Astrocyte (in vitro differentiated cells and primary cell): ENCODE data around the gene VPS13D. TPM values are rescaled to one million over a fixed set of nuclear protein-coding genes. Genes with fewer than 3 reads are reported as not detected.

Experiments
- DNase-seq: peaks from one replicate; pipeline ENCODE4 v3.0.0-alpha.2; 2010; ENCODE audit warnings: low read depth
- FAIRE-seq: peaks from 2 replicates; lab custom pipeline; 2011; peaks lifted over from hg19 to GRCh38; lab: Jason Lieb, UNC
- H2AFZ ChIP-seq: 2 replicates; pipeline ENCODE4 v1.6.0; 2012; ENCODE audit warnings: low read depth, low read length, inconsistent platforms
- H3K27ac ChIP-seq: 2 replicates; pipeline ENCODE4 v1.5.1; 2011; ENCODE audit warnings: low read depth, low read length, inconsistent platforms
- H3K27me3 ChIP-seq: 2 replicates; pipeline ENCODE4 v1.6.0; 2011; ENCODE audit warnings: low read length, inconsistent platforms; ENCODE audit not compliant: insufficient read depth
- H3K36me3 ChIP-seq: 2 replicates; pipeline ENCODE4 v1.5.1; 2011; ENCODE audit warnings: low read length, inconsistent platforms; ENCODE audit not compliant: insufficient read depth
- H3K4me1 ChIP-seq: 2 replicates; pipeline ENCODE4 v1.5.1; 2011; ENCODE audit warnings: low read length, inconsistent platforms; ENCODE audit not compliant: insufficient read depth
- H3K4me2 ChIP-seq: 2 replicates; pipeline ENCODE4 v1.6.0; 2012; ENCODE audit warnings: low read length, inconsistent platforms
- H3K4me3 ChIP-seq: 2 replicates; pipeline ENCODE4 v1.5.1; 2011; ENCODE audit warnings: low read depth, mild to moderate bottlenecking, low read length, inconsistent platforms; ENCODE audit not compliant: insufficient read depth
- H3K79me2 ChIP-seq: 2 replicates; pipeline ENCODE4 v1.6.0; 2012; ENCODE audit warnings: mild to moderate bottlenecking, low read length, inconsistent platforms; ENCODE audit not compliant: insufficient read depth
- H3K9ac ChIP-seq: 2 replicates; pipeline ENCODE4 v1.6.0; 2012; ENCODE audit warnings: mild to moderate bottlenecking, low read length, inconsistent platforms
- H3K9me3 ChIP-seq: 2 replicates; pipeline ENCODE4 v1.5.1; 2012; ENCODE audit warnings: low read depth, mild to moderate bottlenecking, low read length, inconsistent platforms; ENCODE audit not compliant: insufficient read depth
- H4K20me1 ChIP-seq: 2 replicates; pipeline ENCODE4 v1.6.0; 2012; ENCODE audit warnings: low read length, inconsistent platforms; ENCODE audit not compliant: insufficient read depth
- H3K27ac Mint-ChIP-seq: one replicate; pipeline ENCODE4 v1.8.0; 2021; ENCODE audit warnings: mild to moderate bottlenecking, mixed read lengths; ENCODE audit not compliant: unreplicated experiment
- H3K27me3 Mint-ChIP-seq: one replicate; pipeline ENCODE4 v1.8.0; 2021; ENCODE audit warnings: low read depth, mixed read lengths; ENCODE audit not compliant: unreplicated experiment
- H3K36me3 Mint-ChIP-seq: one replicate; pipeline ENCODE4 v1.8.0; 2021; ENCODE audit warnings: low read depth, mixed read lengths; ENCODE audit not compliant: unreplicated experiment
- H3K4me1 Mint-ChIP-seq: one replicate; pipeline ENCODE4 v1.8.0; 2021; ENCODE audit warnings: low read depth, mixed read lengths; ENCODE audit not compliant: unreplicated experiment
- H3K4me3 Mint-ChIP-seq: one replicate; pipeline ENCODE4 v1.8.0; 2021; ENCODE audit warnings: mild to moderate bottlenecking, moderate library complexity, mixed read lengths; ENCODE audit not compliant: unreplicated experiment
- H3K9me3 Mint-ChIP-seq: one replicate; pipeline ENCODE4 v1.8.0; 2021; ENCODE audit warnings: mild to moderate bottlenecking, mixed read lengths; ENCODE audit not compliant: unreplicated experiment
- EZH2 ChIP-seq: IDR thresholded peaks from 2 replicates; pipeline ENCODE4 v1.6.1; 2012; ENCODE audit warnings: mild to moderate bottlenecking, low read length, inconsistent platforms; ENCODE audit not compliant: insufficient read depth
- total RNA-seq: library from RNA; stranded (reverse); gene quantifications from 2 replicates; pipeline ENCODE4 v1.2.1, GENCODE V29; 2021
- TF ChIP-seq, protein P1 (sequence below): IDR thresholded peaks from 2 replicates; pipeline ENCODE4 v1.5.1; 2011; ENCODE audit warnings: low read depth, mild to moderate bottlenecking, inconsistent platforms, low read length, moderate library complexity; ENCODE audit not compliant: insufficient read depth

VPS13D gene
- total RNA-seq, 1 donor from 2014 or later: 25.9 TPM

DNA sequence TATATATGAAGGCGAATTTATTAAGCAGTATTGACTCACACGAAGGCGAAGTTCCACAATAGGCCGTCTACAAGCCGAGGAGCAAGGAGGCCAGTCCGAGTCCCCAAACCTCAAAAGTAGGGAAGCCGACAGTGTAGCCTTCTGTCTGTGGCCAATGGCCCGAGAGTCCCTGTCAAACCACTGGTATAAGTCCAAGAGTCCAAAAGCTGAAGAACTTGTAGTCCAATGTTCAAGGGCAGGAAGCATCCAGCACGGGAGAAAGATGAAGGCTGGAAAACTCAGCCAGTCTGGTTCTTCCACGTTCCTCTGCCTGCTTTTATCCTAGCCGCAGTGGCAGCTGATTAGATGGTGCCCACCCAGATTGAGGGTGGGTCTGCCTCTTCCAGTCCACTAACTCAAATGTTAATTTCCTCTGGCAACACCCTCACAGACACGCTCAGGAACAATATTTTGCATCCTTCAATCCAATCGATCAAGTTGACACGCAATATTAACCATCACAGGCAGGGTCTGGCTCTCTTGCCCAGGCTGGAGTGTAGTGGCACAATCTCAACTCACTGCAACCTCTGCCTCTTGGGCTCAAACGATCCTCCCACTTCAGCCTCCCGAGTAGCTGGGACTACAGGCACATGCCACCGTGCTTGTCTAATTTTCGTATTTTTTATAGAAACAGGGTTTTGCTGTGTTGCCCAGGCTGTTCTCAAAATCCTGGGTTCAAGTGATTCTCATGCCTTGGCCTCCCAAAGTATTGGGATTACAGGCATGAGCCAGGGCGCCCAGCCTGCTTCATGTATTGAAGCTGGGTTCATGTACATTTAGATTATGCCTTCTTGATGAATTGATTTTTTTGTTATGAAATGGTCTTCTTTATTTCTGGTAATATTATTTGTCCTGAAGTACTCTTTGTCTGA is 302.8 kb downstream of the VPS13D start:
- Mint-ChIP-seq H3K27me3 (peaks cover 2% of the 10 kb centered on the region), H3K4me3 (no peak overlapping the region), H3K36me3 (no peaks in the 10 kb centered on the region), H3K9me3 (peaks cover 7% of the 10 kb centered on the region), H3K27ac (no peak overlapping the region), H3K4me1 (no peaks in the 10 kb centered on the region)
- H3K4me2 ChIP-seq: no peak overlapping the region
- H2AFZ ChIP-seq: no peak overlapping the region
- H3K36me3 ChIP-seq: no peaks in the 10 kb centered on the region
- H4K20me1 ChIP-seq: no peaks in the 10 kb centered on the region
- no peaks in the 10 kb centered on the region for H3K27me3 ChIP-seq
- FAIRE-seq (no peak), DNase-seq (no peak)
- H3K79me2 ChIP-seq: no peaks in the 10 kb centered on the region
- no peak overlapping the region for H3K27ac ChIP-seq
- no peak overlapping the region for H3K9ac ChIP-seq
- H3K9me3 ChIP-seq: no peaks in the 10 kb centered on the region
- no peak overlapping the region for H3K4me3 ChIP-seq
- H3K4me1 ChIP-seq: peaks cover 4% of the 10 kb centered on the region
- TF ChIP-seq EZH2: no peak
- TF ChIP-seq, protein P1, sequence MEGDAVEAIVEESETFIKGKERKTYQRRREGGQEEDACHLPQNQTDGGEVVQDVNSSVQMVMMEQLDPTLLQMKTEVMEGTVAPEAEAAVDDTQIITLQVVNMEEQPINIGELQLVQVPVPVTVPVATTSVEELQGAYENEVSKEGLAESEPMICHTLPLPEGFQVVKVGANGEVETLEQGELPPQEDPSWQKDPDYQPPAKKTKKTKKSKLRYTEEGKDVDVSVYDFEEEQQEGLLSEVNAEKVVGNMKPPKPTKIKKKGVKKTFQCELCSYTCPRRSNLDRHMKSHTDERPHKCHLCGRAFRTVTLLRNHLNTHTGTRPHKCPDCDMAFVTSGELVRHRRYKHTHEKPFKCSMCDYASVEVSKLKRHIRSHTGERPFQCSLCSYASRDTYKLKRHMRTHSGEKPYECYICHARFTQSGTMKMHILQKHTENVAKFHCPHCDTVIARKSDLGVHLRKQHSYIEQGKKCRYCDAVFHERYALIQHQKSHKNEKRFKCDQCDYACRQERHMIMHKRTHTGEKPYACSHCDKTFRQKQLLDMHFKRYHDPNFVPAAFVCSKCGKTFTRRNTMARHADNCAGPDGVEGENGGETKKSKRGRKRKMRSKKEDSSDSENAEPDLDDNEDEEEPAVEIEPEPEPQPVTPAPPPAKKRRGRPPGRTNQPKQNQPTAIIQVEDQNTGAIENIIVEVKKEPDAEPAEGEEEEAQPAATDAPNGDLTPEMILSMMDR: no peak

DNA sequence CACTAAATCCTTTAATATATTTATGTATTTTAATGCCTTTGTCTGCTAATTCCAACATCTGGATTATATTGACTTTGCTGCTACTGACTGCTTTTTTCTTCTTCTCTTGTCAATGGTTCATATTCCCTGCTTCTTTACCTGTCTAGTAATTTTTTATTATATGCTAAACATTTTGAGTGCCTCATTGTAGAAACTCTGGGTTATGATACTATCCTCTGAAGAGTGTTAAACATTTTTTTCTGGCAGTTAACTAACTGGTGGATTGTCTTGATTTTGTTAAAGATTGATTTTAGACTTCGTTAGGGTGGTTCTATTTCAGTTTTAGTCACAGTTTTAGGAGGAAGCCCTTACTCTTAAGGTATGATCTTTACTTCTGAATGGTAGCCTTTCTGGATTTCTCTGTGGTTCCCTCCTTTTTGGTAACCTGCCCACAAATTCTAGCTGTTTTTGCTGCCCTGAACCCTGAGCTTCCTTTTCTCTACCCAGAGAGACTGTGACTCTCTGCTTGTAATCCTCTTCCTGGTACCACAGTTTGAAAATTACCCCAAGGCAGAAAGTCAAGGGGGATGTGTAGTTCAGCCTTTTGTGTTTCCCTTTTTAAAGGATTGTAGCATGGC is 306.3 kb downstream of the VPS13D start:
- no peaks in the 10 kb centered on the region for H3K27me3 ChIP-seq
- no peak overlapping the region for H3K27ac Mint-ChIP-seq
- TF ChIP-seq, protein P1: no peak
- no peak for TF ChIP-seq EZH2
- DNase-seq (no peak), FAIRE-seq (no peak)
- no peaks in the 10 kb centered on the region for H3K9me3 ChIP-seq
- no peaks in the 10 kb centered on the region for H4K20me1 ChIP-seq
- H3K4me3 ChIP-seq: no peak overlapping the region
- no peaks in the 10 kb centered on the region for H3K36me3 ChIP-seq
- H3K27me3 Mint-ChIP-seq: peaks cover 5% of the 10 kb centered on the region
- H3K79me2 ChIP-seq: no peaks in the 10 kb centered on the region
- no peak overlapping the region for H3K27ac ChIP-seq
- no peak overlapping the region for H3K4me2 ChIP-seq
- no peak overlapping the region for H3K4me3 Mint-ChIP-seq
- H3K9ac ChIP-seq: no peak overlapping the region
- no peaks in the 10 kb centered on the region for H3K4me1 Mint-ChIP-seq
- no peaks in the 10 kb centered on the region for H3K36me3 Mint-ChIP-seq
- H2AFZ ChIP-seq: no peak overlapping the region
- H3K4me1 ChIP-seq: peaks cover 14% of the 10 kb centered on the region
- H3K9me3 Mint-ChIP-seq: peaks cover 7% of the 10 kb centered on the region
